HepG2 (cell line): ENCODE measurements around the gene MAP2K5. TPM values are rescaled to one million over a fixed set of nuclear protein-coding genes. Genes with fewer than 3 reads are reported as not detected.

ENCODE experiments used
- BHLHE40 ChIP-seq: IDR thresholded peaks from 2 replicates; pipeline ENCODE4 v1.6.1; 2011; ENCODE audit warnings: low read length, improper control_type of control experiment
- CREB1 ChIP-seq, 2 experiments: fragments of 450-650 bp in 1 of 2; IDR thresholded peaks; 2 replicates each; pipeline ENCODE4 v1.6.1; 2016 to 2017; ENCODE audit warnings: control low read depth in 1 of 2, mild to moderate bottlenecking in 1 of 2, missing compliant biosample characterization in 1 of 2, missing genetic modification characterization in 1 of 2
- FOXO1 ChIP-seq: sonication (generic); formaldehyde crosslinking; IDR thresholded peaks from 2 replicates; pipeline ENCODE4 v1.4.0; 2020; ENCODE audit warnings: missing genetic modification reagents
- NR0B2 ChIP-seq: sonication (generic); formaldehyde crosslinking; IDR thresholded peaks from 2 replicates; pipeline ENCODE4 v1.4.0; 2020; ENCODE audit warnings: mild to moderate bottlenecking, missing genetic modification reagents
- SOX6 ChIP-seq, 2 experiments: fragments of 450-650 bp in 1 of 2; sonication (generic) in 1 of 2; formaldehyde crosslinking in 1 of 2; IDR thresholded peaks; 2 replicates each; pipeline versions ENCODE4 v1.4.0 to v1.6.1; 2017 to 2020; ENCODE audit warnings: antibody characterized with exemption in 1 of 2, mild to moderate bottlenecking in 1 of 2, missing genetic modification reagents in 1 of 2
- SSRP1 ChIP-seq: IDR thresholded peaks from 2 replicates; pipeline ENCODE4 v1.6.1; 2016; ENCODE audit warnings: control low read depth
- TCF12 ChIP-seq, 2 experiments: fragments of 450-650 bp in 1 of 2; sonication (generic) in 1 of 2; formaldehyde crosslinking in 1 of 2; IDR thresholded peaks; 2 replicates each; pipeline versions ENCODE4 v1.6.1 to v1.8.0; 2017 to 2022; ENCODE audit warnings: antibody characterized with exemption in 1 of 2, mild to moderate bottlenecking in 1 of 2, missing genetic modification reagents in 1 of 2, moderate library complexity in 1 of 2
- TMF1 ChIP-seq: sonication (generic); formaldehyde crosslinking; IDR thresholded peaks from 2 replicates; pipeline ENCODE4 v1.8.1; 2022; ENCODE audit warnings: low read depth, missing genetic modification reagents
- ZBTB10 ChIP-seq: sonication (generic); formaldehyde crosslinking; IDR thresholded peaks from 2 replicates; pipeline ENCODE4 v1.4.0; 2020; ENCODE audit warnings: missing genetic modification reagents, borderline replicate concordance
- ZNF331 ChIP-seq: sonication (generic); formaldehyde crosslinking; IDR thresholded peaks from 2 replicates; pipeline ENCODE4 v1.4.0; 2020; ENCODE audit warnings: missing genetic modification reagents
- ZNF414 ChIP-seq: sonication (generic); formaldehyde crosslinking; IDR thresholded peaks from 2 replicates; pipeline ENCODE4 v1.5.0; 2020; ENCODE audit warnings: missing genetic modification reagents
- ZNF512B ChIP-seq: sonication (generic); formaldehyde crosslinking; IDR thresholded peaks from 2 replicates; pipeline ENCODE4 v1.5.1; 2020; ENCODE audit warnings: missing genetic modification reagents, mild to moderate bottlenecking, borderline replicate concordance
- ZNF7 ChIP-seq: IDR thresholded peaks from 2 replicates; pipeline ENCODE4 v1.6.1; 2016; ENCODE audit warnings: missing biosample characterization, missing genetic modification reagents
- ZNF784 ChIP-seq: sonication (generic); formaldehyde crosslinking; IDR thresholded peaks from 2 replicates; pipeline ENCODE4 v1.5.1; 2020; ENCODE audit warnings: missing genetic modification reagents, mild to moderate bottlenecking, borderline replicate concordance
- ZSCAN21 ChIP-seq: sonication (generic); formaldehyde crosslinking; IDR thresholded peaks from 2 replicates; pipeline ENCODE4 v1.8.0; 2022; ENCODE audit warnings: mild to moderate bottlenecking, missing genetic modification reagents, moderate library complexity, borderline replicate concordance
- ZSCAN5A ChIP-seq: sonication (generic); formaldehyde crosslinking; IDR thresholded peaks from 2 replicates; pipeline ENCODE4 v1.8.0; 2022; ENCODE audit warnings: mild to moderate bottlenecking, missing genetic modification reagents, borderline replicate concordance
- polyA plus RNA-seq, 8 experiments: library from polyadenylated mRNA; depleted of rRNA in 3 of 8; stranded (reverse) in 7 of 8; unstranded in 1 of 8; fragments of >200 nt; fragmentation: Illumina TruSeq in 4 of 8; extraction: Trizol in 4 of 8; gene quantifications; 2 replicates each; pipeline versions ENCODE4 v1.2.1 to v1.2.3, GENCODE V29; 2011 to 2016; ENCODE audit warnings: low read depth in 4 of 8, missing spikeins in 1 of 8, mixed read lengths in 1 of 8; ENCODE audit not compliant: insufficient read depth in 1 of 8
- total RNA-seq, 5 experiments: library from RNA; depleted of rRNA; stranded (reverse); fragments of >200 nt; fragmentation: Illumina TruSeq; extraction: Trizol; gene quantifications; 2 replicates each; pipeline ENCODE4 v1.2.3, GENCODE V29; 2016; ENCODE audit warnings: low read depth in 1 of 5

MAP2K5 gene
- total and polyA plus RNA-seq, 2 of the 13 experiments (the other 11 are each of a cell fraction or from before 2014, with no cell fraction given): 4.0 to 4.3 TPM

- no peak for TF ChIP-seq TCF12 (IDR thresholded peaks at IDR 0.05)
- TF ChIP-seq TCF12 (CRISPR knock-in tag; IDR thresholded peaks at IDR 0.05): peak; percentile 58; the same call in 1 of the 2 replicates
- TF ChIP-seq ZNF331 (CRISPR knock-in tag): peak; percentile 37; the same call in 1 of the 2 replicates
- TF ChIP-seq ZSCAN5A (CRISPR knock-in tag): no peak
- peak; percentile 85; the same call in 1 of the 2 replicates for TF ChIP-seq ZSCAN21 (CRISPR knock-in tag)
- TF ChIP-seq ZNF414: peak; percentile 65; the same call in 1 of the 2 replicates
- TF ChIP-seq SSRP1: no peak
- peak; percentile 91 for TF ChIP-seq BHLHE40
- peak; percentile 83; the same call in 1 of the 2 replicates for TF ChIP-seq ZNF784 (CRISPR knock-in tag)
- 0 out of 2 replicates have a peak, but pooled peaks have one; percentile 15 for TF ChIP-seq ZNF7 (CRISPR knock-in tag)
- TF ChIP-seq SOX6 (IDR thresholded peaks at IDR 0.05): no peak
- peak; percentile 56; the same call in 1 of the 2 replicates for TF ChIP-seq SOX6 (CRISPR knock-in tag; IDR thresholded peaks at IDR 0.05)
- TF ChIP-seq TMF1 (CRISPR knock-in tag): peak; percentile 28; the same call in 1 of the 2 replicates
- TF ChIP-seq ZNF512B (CRISPR knock-in tag): peak; percentile 90; the same call in 1 of the 2 replicates
- TF ChIP-seq ZBTB10 (CRISPR knock-in tag): peak; percentile 77
- no peak for TF ChIP-seq CREB1 (IDR thresholded peaks at IDR 0.05)
- TF ChIP-seq CREB1 (CRISPR knock-in tag; IDR thresholded peaks at IDR 0.05): no peak
- TF ChIP-seq FOXO1: peak; percentile 52; the same call in 1 of the 2 replicates
- TF ChIP-seq NR0B2 (CRISPR knock-in tag): peak; percentile 98
These were observed 21.3 kb upstream of the MAP2K5 start, which contains the start of gene C15orf61 (continued) for GRCh38 chr15:67521029-67521782.
